Ammon's horn (tissue), 1 donor: ENCODE results near the gene FCGR3B.
A peak's percentile ranks its signal among the peaks of the same experiment; 100 is the strongest.
"Not testable (repeated sequence)": the region's sequence is repeated elsewhere in the genome, so short reads cannot be mapped to it uniquely, and the experiment has no call there.

Source experiments
- DNase-seq: peaks from one replicate; pipeline ENCODE4 v3.0.0-alpha.2; 2016; ENCODE audit warnings: low spot score

FCGR3B gene

DNA sequence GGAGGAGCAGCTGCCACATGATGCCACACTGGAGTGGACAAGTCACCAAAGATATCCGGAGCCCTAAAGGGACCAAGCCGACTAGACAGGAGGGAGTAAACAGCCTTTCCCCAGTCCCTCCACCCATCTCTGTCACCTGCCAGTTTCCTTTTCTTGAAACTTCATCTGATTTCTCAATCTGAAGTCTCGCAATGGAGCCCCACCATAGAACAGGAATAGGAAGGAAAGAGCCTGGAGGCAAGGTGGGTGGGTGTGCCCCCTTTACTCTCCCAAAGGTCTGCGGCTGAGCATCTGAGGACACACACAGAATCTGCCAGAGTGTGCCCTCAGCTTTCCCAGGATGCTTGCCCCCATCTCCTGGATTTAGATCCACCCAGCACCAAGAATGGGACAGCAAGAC lies at the start of gene FCGR3B:
Gene FCGR3B, minus strand, starts transcription at position 101 of the 400 bp plus-strand sequence. Its CDS starts 82 bp downstream, at position 19.
- no peak for DNase-seq

DNA sequence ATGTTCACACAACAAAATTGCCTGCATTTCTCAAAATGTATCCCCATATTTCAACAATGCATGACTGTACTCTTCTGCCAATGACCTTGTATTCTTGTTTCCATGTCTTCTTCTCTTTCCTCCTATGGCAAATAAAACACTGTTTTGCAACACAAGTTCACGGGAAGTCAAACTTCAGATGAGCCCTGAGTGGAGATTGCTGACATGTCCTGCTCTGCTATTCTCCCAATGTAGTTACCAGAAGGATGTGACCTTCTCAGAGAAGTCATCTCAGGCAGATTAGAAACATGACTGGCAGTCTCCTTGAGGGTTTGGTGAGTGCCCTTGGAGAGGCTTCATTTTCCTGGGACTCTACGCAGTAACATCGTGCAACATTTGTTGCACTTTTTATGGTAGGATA lies 47.5 kb upstream of the FCGR3B start:
- no peak for DNase-seq

DNA sequence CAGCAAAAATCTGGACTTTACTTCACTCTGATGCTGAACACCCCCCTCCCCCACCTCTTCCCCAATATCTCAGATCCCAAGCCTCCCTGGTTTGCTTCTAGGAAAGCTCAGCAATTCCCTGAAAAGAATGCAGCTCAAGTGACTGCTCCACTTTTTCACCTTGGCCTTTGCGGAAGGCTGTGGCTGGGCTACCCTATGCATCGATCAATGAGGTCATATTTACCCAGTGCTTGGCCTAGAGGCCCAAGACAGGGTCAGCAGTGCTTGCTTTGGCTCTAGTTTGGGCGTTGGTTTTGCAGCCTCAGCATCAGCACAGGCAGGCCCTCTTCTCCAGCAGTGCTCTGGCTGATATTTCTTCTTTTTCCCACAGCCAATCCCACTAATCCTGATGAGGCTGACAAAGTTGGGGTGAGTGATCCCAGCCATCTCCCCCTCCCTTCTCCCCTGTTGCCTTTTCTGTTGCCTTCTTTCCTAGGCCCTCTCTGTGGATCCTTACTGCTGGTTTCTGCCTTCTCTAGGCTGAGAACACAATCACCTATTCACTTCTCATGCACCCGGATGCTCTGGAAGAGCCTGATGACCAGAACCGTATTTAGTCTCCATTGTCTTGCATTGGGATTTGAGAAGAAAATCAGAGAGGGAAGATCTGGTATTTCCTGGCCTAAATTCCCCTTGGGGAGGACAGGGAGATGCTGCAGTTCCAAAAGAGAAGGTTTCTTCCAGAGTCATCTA lies 46.1 kb upstream of the FCGR3B start:
- no peak for DNase-seq

DNA sequence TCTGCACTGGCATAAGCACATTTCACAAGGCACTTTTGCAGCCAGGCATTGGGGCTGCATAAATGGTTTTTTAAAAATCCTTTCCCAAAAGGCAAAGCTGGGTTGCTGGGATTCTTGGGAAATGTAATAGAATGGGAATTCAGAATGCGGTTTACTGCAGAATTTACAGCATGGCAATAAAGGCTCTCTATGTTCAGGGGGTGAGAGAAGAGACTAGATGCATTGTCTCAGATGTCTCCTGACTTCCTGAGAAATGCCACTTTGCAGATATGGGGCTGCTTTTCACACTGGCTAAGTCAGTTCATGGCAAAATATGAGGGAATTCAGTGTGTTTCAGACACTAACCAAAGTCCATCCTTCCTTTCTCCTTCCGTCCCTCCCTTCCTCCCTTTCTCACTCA lies 45.5 kb upstream of the FCGR3B start:
- DNase-seq: peak; percentile 25

DNA sequence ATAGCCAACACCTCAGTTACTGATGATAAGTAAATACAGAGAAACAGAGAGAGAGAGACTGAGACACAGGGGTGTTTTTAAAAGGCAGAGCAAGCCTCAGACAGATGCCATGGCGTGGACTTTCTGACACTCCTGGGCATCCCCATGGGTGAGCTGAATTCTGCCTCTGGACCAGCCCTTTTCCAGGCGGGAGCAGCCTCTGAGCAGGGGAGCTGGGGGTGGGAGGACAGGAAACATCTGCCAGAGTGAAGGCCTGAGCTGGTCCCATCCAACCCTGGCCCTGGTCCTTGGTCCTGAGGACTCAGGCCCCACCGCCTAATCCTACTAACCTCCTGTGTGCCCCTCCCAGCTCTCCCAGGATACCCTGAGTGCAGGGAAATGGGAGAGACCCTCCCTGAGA lies 43.9 kb upstream of the FCGR3B start:
- not testable (repeated sequence) for DNase-seq

DNA sequence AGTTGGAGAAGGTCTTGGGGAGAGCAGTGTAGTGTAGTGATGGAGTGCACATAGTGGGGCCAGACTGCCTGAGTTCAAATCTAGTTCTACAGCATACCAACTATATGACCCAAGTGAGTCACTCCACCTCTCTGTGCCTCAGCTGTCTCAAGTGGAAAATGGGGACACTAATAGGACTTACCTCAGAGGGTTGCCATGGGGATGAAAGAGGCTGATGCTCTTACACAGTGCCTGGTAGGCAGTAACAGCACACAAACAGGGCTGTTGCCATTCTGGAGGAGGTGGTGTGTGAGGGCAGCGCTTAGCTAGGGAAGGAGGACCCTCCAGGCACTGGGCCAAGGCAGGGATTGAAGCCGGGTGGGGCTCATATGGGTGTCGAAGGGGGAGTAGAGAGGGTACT lies 43.5 kb upstream of the FCGR3B start:
- DNase-seq: not testable (repeated sequence)

DNA sequence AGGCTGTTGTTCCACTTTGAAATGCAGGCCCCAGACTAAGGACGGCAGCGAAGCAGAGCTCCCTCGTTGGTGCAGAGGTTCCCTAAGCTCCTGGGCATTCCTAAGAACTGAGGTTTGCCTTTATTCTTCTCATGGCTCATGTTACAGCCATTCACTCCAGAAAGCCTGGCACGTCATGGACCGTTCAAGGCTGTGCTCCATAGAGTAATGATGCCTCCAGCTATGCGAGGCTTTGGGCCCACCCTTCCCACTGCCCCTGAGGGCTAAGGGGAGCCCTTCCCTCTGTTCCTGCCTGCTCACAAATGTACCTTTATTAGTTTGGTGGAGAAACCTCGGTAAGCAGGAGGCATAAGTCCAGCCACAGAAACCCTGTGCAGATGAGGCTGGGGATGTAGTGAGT lies 42.5 kb upstream of the FCGR3B start:
- DNase-seq: not testable (repeated sequence)

DNA sequence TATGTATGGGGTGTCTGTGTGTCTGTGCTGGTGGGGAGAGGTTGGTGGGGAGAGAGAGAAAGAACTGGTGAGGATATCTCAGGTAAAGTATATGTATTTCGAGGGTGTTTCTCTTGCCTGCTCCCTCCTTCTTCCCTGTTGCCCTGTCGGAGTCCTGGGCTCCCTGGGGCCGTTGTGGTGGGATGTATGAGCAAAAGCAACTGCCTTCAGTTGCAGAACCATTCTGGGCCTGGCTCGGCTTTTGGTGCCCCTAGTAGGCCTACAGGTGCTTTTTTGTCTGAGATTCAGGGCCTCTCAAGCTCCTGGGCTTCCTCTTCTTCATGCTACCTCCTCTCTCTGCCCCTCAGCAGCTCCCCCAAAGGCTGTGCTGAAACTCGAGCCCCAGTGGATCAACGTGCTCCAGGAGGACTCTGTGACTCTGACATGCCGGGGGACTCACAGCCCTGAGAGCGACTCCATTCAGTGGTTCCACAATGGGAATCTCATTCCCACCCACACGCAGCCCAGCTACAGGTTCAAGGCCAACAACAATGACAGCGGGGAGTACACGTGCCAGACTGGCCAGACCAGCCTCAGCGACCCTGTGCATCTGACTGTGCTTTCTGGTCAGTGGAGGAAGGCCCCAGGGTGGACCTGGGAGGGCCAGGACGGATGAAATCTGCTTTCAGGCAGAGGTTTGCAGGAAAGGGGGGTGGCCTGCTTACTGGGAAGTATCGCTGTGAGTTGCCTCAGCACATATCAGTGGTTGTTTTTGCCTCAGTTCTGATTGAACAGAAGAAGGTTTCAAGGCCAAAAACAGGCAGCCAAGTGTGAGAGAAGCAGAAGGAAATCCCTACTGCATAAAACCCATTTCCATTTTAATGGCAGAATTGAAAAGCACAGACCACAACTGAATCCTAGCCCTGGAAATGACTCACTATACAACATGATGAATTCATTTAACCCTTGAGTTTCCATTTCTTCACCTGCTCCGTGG lies 40.4 kb upstream of the FCGR3B start:
- DNase-seq: not testable (repeated sequence)

DNA sequence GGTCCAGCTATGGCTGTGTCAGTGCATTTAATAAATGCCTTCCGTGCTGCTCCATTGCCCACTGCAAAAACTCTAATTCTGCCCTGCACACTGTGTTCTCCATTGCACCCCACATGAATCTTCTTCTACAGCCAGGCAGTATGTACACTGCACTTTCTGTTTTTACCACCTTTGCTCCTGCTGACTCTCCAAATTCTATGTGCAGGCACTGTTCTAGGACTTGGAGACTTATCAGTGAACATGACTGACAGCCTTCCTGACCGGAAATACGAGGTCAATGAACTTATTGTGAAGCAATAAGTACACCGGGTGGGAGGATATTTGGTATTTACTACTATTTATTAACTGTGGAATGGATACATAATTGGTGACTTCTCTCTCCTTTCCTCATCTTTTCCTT lies 33.7 kb upstream of the FCGR3B start:
- not testable (repeated sequence) for DNase-seq

DNA sequence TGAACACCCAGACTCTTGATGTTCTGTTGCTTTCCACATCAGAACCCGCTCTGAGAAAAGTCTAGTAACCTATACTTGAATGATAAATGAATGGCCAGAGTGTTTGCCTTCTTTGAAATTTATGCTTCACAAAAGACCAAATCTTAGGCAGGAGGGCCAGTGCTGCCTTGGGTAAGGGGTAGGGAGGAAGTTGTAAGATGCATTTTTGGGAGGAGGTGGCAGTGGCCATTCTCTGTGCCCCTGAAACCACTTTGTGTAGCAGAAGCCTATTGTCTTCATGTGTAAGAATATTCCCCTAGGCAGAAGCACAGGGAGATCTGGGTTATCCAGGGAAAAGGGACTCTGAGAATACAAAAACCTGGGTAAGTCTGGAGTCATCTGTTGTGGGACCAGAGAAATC lies 32.6 kb upstream of the FCGR3B start:
- DNase-seq: not testable (repeated sequence)

DNA sequence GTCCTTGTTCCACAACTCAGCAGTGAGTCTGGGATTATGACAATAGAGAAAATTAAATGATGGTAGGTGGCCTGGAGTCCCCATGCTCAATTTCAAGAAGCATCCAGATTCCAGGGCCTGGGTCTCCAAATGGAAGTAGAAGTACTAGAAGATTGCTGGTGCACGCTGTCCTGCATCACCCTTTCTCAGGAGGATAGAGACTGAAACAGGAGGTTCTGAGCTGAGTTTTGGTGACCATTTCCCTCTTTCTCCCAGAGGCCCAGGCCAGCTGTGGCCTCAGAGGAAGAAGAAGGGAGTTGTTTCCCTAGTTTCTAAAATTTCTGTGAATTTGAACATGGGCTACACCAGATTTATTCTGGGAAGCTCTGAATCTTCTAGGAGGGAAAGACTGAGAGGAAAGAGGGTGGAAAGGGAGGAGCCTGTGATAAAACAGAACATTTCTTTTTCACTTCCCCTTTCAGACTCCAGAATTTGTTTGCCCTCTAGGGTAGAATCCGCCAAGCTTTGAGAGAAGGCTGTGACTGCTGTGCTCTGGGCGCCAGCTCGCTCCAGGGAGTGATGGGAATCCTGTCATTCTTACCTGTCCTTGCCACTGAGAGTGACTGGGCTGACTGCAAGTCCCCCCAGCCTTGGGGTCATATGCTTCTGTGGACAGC lies 31.8 kb upstream of the FCGR3B start, which contains the start of gene FCGR2B:
Gene FCGR2B, plus strand, starts transcription at position 460 of the 656 bp plus-strand sequence. Its CDS starts 99 bp downstream, at position 559.
- not testable (repeated sequence) for DNase-seq

DNA sequence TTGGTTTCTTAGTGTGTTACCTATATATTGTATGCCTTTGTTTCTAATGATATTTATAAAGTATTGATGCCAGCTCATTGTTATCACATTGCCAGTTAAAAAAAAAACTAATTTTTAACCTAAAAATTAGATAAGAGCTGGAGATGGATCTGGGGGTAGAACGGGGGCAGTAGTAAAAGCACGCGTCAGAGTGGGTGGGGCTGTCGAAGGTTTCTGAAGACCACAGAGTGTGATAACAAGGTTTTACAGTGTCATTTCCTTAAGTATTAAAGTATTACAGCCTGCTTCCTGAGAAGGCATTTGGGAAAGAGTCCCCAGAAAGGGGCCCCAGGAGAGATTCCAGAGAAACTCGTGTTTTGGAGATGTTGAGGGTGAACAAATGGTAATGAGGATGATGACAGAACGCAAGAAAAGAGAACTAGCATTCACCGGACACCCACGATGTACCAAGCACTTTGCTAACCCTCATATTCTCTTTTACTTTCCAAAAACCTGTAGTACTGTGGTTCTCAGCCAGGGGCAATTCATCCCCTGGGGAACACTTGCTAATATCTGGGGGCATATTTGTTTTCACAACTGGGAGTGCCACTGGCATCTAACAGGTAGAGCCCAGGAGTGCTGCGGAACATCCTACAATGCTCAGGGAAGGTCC lies 30.8 kb upstream of the FCGR3B start:
- DNase-seq: not testable (repeated sequence)

DNA sequence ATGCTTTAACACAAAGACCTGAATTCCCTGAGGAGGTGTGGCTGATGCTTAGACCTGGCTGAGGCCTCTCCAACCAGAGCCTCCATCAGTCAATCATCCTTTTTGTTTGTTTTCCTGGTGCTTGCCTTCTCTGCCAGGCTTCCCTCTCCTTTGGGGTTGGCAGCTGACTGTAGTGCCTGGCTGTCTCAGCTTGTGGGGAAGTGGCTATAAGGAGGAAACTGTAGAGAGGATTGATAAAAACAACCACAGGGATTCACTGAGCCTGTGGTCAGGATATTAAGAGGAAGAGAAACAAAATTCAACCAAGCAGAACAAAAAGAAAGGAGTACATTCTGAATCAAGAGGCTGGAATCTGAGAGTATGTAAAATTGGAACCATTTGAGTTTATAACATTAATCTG lies 27.5 kb upstream of the FCGR3B start:
- DNase-seq: not testable (repeated sequence)

DNA sequence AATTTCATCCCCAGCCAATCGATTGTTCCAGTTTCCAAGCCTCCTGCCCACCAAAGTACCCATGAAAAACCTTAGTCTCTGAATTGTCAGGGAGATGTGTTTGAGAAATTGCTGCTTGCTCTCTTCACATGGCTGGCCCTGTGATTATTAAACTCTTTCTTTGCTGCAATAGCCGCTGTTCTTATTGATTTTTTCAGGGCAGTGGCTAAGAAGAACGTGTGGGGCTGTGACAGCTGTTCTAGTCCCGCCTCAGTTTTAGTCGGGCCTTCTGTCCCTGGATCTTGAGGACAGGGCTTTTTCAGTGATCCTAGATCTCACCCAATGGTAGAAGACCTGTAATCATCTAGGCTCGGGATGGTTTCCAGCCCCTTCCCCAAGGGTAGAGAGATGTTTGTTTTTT lies 23.0 kb upstream of the FCGR3B start:
- not testable (repeated sequence) for DNase-seq

DNA sequence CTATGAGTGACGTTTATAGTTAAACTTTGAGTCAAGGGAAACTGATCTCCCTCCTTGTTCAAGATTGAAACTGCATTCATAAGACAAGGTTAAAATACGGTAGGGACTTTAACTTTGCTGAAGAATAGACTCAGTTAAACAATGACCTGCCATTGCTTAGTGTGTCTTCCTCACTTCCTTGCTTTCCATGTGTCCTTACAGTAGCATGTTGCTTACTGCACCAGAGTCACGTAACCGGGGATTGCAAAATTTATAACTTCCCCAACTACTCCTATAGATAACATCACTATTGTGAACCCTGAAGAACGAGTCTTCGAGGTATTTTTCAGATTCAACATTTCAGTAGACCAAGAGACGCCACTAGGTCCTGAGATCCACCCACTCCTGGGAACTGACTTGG lies 22.6 kb upstream of the FCGR3B start:
- DNase-seq: not testable (repeated sequence)

DNA sequence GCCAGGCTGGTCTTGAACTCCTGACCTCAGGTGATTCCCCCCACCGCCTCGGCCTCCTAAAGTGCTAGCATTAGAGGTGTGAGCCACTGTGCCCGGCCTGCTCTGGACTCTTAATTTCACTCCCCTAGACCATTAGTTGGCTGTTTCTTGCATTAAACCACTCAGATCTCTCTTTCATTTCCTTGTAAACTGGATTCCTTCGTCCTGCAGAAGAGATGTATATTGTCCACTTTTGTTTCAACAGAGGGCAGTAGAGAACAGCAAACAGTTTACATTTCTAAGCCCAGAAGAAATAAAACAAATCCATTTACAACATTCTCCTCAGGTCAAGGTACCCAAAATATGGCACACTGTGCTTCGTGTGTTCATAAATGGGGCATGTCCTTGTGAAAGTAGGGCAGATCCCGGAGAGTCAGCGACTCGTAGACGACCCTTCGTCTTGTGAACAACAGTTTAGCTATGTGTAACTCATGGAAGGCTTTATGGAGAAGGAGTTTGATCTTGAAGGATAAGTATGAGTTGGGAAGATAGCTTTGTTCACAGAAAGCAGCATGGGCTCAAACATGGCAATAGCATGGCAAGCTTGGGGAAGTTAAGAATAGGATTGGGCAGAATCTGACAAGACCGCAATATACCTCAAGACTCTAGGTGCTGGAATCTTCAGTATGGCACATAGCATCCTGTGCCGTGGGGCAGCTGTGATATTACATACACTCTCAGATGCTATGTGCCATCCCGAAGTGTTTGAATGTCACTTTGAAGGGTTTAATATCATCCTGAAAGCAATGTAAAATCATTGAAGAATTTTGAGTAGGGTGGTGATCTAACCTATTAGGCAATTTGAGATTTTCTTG lies 16.8 kb upstream of the FCGR3B start:
- peak; percentile 46 for DNase-seq

DNA sequence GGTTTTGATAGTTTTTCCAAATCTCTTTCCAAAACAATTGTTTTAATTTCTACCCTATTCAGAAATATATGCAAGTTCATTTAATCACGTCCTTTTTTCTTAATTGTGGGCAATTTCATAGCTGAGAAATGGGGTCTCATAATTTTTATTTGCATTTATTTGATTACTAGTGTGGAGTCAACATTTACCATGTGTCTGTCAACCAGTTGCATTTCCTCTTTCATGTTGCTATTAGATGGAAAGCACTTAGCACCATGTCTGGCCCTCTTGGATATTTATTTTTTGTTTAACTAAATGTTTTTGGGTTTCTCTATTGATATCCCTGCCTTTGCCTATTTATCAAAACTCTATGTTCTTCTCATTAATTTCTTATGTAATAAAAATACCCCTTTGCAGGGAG lies 13.9 kb upstream of the FCGR3B start:
- DNase-seq: not testable (repeated sequence)

DNA sequence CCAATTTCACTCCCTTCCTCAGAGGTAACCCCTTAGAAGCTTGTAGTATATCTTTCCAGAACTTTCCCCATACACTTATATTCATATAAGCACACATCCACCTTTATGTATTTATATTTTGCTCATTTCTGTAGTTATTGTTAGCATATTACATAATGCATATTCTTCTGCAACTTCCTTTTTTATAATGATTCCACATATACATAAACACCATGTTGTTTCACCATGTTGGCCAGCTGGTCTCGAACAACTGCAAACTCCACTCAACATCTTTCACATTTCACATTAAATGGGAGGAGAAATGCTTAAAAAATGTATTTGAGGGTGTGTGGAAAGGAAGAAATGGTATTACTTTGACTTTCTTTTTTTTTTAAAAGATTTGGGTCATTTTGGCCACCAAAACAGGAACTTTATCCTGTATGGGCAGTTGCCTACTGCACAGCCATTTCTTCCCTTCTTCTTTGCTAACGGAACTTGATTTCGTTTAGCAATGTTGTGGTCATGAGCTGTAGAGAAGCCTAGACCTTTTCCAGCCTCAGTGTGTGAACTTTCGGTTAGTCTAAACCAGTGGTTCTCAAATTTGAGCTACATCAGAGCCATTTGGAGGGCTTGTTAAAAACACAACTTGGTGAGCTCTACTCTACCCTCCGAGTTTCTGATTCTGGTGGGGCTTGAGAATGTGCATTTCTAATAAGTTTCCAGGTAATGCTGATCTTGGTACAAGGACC lies 12.7 kb upstream of the FCGR3B start:
- not testable (repeated sequence) for DNase-seq

DNA sequence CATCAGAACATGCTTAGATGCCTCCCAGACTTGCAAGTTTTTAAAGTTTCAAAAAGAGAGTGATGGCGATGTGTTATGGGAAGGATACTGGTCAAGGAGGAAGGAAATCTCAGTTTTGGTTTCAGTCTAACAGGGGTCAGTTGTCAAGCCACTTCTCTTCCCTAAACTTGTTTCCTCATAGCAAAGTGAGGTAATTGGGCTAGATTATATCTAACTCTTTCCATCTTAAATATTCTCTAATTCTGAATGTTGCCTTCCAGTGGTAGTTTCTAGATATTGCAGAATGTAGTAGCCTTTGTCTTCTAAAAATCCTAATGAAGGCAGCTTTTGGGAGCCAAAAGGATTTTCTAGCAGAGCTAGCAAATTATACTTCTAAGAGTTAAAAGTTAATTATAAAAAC lies 11.7 kb upstream of the FCGR3B start:
- DNase-seq: not testable (repeated sequence)

DNA sequence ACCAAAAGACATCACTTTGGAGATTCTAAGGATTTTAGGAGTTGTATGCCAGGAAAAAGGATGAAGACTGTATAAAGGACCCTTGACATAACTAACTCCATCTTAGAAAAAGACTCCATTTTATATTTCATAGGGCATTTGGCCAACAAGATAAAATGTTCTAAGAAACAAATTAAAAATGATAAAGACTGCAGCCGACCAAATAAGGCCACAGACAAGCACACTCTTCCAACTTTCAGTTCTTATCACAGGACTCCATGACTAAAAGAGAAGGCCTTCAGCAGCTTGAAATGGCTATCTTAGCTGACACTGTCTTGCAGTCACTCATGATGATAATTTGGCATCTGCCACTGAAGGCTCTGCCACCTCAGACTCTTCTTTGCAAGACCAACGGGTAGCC lies 8.2 kb upstream of the FCGR3B start:
- DNase-seq: not testable (repeated sequence)
